IMR-90 (cell line): ENCODE data around the gene NQO2.

ENCODE experiments used
- MAFK ChIP-seq: IDR thresholded peaks from 2 replicates; pipeline ENCODE4 v1.6.1; 2012; ENCODE audit warnings: low read depth, low read length, improper control_type of control experiment
- MXI1 ChIP-seq: IDR thresholded peaks from 2 replicates; pipeline ENCODE4 v1.6.1; 2012; ENCODE audit warnings: low read depth, mild to moderate bottlenecking, low read length, moderate library complexity, borderline replicate concordance
- RAD21 ChIP-seq: IDR thresholded peaks from 2 replicates; pipeline ENCODE4 v1.6.1; 2012; ENCODE audit warnings: low read length, improper control_type of control experiment
- SMC3 ChIP-seq: fragments of 150-350 bp; IDR thresholded peaks from 2 replicates; pipeline ENCODE4 v1.6.1; 2016; ENCODE audit warnings: low read depth, mild to moderate bottlenecking, antibody characterized with exemption, low read length, moderate library complexity
- TF ChIP-seq, protein P1 (sequence below): fragments of 150-350 bp; IDR thresholded peaks from 2 replicates; pipeline ENCODE4 v1.6.1; 2017; ENCODE audit warnings: mild to moderate bottlenecking, antibody characterized with exemption, low read length, low read depth
- TF ChIP-seq, protein P2 (sequence below): conservative IDR thresholded peaks from 2 replicates; pipeline ENCODE4 v1.5.1; 2012; ENCODE audit warnings: mild to moderate bottlenecking, low read depth, low read length, improper control_type of control experiment

DNA sequence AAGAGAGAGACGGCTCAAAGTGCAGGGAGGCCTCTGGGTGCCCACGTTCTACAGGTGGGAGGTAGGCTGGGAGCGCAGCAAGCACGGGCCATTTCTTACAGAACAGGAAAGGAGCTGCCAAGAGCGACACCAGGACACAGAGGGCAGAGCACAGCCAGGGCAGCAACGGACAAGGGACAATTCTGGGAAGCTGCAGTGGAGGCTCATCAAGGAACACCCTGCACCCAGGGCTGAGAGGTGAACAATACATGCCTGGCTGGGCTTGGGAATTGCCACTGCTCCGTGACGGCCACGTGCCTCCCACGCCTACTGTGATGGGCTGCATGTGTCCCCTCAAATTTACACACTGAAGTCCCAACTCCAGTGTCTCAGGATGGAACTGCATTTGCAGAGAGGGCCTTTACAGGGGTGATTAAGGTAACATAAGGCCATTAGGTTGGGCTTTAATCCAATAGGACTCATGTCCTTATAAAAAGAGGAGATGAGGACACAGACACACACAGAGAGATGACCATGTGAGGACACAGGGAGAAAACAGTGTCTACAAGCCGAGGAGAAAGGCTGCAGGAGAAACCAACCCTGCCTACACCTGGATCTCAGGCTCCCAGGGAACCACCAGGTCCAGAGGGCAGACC is 41.9 kb upstream of the NQO2 start:
- TF ChIP-seq, protein P1, sequence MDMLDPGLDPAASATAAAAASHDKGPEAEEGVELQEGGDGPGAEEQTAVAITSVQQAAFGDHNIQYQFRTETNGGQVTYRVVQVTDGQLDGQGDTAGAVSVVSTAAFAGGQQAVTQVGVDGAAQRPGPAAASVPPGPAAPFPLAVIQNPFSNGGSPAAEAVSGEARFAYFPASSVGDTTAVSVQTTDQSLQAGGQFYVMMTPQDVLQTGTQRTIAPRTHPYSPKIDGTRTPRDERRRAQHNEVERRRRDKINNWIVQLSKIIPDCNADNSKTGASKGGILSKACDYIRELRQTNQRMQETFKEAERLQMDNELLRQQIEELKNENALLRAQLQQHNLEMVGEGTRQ, result no peak
- TF ChIP-seq, protein P2, sequence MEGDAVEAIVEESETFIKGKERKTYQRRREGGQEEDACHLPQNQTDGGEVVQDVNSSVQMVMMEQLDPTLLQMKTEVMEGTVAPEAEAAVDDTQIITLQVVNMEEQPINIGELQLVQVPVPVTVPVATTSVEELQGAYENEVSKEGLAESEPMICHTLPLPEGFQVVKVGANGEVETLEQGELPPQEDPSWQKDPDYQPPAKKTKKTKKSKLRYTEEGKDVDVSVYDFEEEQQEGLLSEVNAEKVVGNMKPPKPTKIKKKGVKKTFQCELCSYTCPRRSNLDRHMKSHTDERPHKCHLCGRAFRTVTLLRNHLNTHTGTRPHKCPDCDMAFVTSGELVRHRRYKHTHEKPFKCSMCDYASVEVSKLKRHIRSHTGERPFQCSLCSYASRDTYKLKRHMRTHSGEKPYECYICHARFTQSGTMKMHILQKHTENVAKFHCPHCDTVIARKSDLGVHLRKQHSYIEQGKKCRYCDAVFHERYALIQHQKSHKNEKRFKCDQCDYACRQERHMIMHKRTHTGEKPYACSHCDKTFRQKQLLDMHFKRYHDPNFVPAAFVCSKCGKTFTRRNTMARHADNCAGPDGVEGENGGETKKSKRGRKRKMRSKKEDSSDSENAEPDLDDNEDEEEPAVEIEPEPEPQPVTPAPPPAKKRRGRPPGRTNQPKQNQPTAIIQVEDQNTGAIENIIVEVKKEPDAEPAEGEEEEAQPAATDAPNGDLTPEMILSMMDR, result no peak
- TF ChIP-seq RAD21 (no peak), MAFK (no peak), SMC3 (no peak), MXI1 (no peak)
